Measurements from ENCODE around the gene ACTC1.

ACTC1 gene

DNA sequence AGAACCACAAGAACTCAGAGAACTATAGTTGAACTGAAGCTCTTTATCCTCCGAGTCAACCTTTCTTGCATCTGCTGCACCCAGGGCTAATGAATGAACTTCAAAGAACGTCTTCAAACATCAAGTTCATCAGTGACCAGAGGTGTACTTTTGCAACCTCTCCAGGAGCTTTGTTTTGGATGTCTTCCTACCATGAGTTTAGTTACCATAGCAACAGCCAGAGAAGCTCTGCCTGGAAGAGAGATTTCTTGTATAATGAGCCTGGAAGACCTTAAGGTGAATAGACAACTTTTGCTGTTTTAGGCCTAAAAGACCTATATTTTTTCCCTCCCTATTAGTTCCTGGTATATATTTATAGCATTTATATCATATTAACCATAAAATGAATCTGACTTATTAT lies 9.1 kb downstream of the ACTC1 start:
- Histone ChIP-seq H2BK120ac (ENCODE audit: low read depth, low read length) (no peak overlapping the region), H3K4me2 (ENCODE audit: low read length, poor library complexity, severe bottlenecking) (no peak overlapping the region), H3K36me3 (ENCODE audit: control insufficient read depth in 1 of 2, insufficient read depth in 2 of 2, low read depth in 1 of 2, low read length in 2 of 2) (no peaks in the 10 kb centered on the region), H4K91ac (ENCODE audit: low read length) (no peak overlapping the region), H3K9me3 (ENCODE audit: control insufficient read depth, low read length) (peaks cover 3% of the 10 kb centered on the region), H3K23ac (ENCODE audit: low read length in 2 of 2) (no peak overlapping the region), H2BK12ac (ENCODE audit: low read length in 2 of 2) (no peak overlapping the region), H3K18ac (ENCODE audit: low read depth in 1 of 2, low read length in 2 of 2) (no peak overlapping the region), H3K79me1 (replicated peaks; ENCODE audit: low read length, poor library complexity, severe bottlenecking) (no peaks in the 10 kb centered on the region), H3K4me3 (ENCODE audit: insufficient read depth in 1 of 2, low read depth in 1 of 2, low read length in 2 of 2) (no peak overlapping the region), H3K4ac (ENCODE audit: low read depth in 1 of 2, low read length in 2 of 2) (no peak overlapping the region), H2BK5ac (ENCODE audit: low read depth, low read length, poor library complexity, severe bottlenecking) (no peak overlapping the region), H3K9ac (ENCODE audit: low read length) (no peak overlapping the region), H4K8ac (ENCODE audit: low read length) (no peak overlapping the region), H2BK15ac (ENCODE audit: low read depth, poor library complexity, severe bottlenecking) (no peak overlapping the region), H3K4me1 (ENCODE audit: control insufficient read depth, insufficient read depth, low read depth, low read length) (no peaks in the 10 kb centered on the region), H2AK5ac (ENCODE audit: low read length, severe bottlenecking) (no peak overlapping the region), H2AFZ (ENCODE audit: low read depth, low read length) (no peak overlapping the region), H3K27me3 (ENCODE audit: control insufficient read depth in 1 of 2, insufficient read depth in 1 of 2, low read length in 2 of 2) (peaks cover 27 to 45% of the 10 kb centered on the region in 2 experiments), H3K27ac (ENCODE audit: low read length, poor library complexity, severe bottlenecking) (no peak overlapping the region), H3K14ac (ENCODE audit: low read length in 2 of 2) (no peak overlapping the region)
- no peak for DNase-seq
- WGBS: 77% methylated on average over 2 of the region's 2 CpGs

DNA sequence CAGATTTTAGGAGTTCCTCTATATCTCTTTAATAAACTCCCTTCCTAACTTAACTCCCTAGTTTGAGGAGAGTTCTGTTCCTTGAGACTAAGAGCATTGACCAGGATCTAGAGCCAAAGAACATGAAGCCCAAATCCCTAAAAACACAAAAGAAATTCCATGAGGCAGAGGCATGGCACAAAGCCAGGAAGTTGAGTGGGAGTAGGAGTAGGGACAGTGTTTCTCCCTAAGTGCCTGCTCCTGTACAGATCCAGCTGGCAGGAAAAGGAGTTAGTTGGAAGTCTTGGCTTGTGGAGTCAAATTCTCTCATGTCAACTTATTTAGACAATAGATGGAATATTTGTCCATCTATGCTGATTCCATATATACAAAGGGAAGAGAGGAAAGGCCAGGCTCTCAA lies 11.4 kb downstream of the ACTC1 start:
- Histone ChIP-seq H3K18ac (ENCODE audit: low read depth in 1 of 2, low read length in 2 of 2) (no peak overlapping the region), H4K8ac (ENCODE audit: low read length) (no peak overlapping the region), H2BK120ac (ENCODE audit: low read depth, low read length) (no peak overlapping the region), H3K27ac (ENCODE audit: low read length, poor library complexity, severe bottlenecking) (no peak overlapping the region), H3K4me2 (ENCODE audit: low read length, poor library complexity, severe bottlenecking) (no peak overlapping the region), H3K27me3 (ENCODE audit: control insufficient read depth in 1 of 2, insufficient read depth in 1 of 2, low read length in 2 of 2) (peaks cover 21 to 31% of the 10 kb centered on the region in 2 experiments), H3K4me1 (ENCODE audit: control insufficient read depth, insufficient read depth, low read depth, low read length) (no peaks in the 10 kb centered on the region), H3K4me3 (ENCODE audit: insufficient read depth in 1 of 2, low read depth in 1 of 2, low read length in 2 of 2) (no peak overlapping the region), H3K14ac (ENCODE audit: low read length in 2 of 2) (no peak overlapping the region), H3K36me3 (ENCODE audit: control insufficient read depth in 1 of 2, insufficient read depth in 2 of 2, low read depth in 1 of 2, low read length in 2 of 2) (no peaks in the 10 kb centered on the region), H2BK12ac (ENCODE audit: low read length in 2 of 2) (no peak overlapping the region), H3K9ac (ENCODE audit: low read length) (no peak overlapping the region), H4K91ac (ENCODE audit: low read length) (no peak overlapping the region), H2AFZ (ENCODE audit: low read depth, low read length) (no peak overlapping the region), H2BK15ac (ENCODE audit: low read depth, poor library complexity, severe bottlenecking) (no peak overlapping the region), H3K9me3 (ENCODE audit: control insufficient read depth, low read length) (peaks cover 5% of the 10 kb centered on the region), H2AK5ac (ENCODE audit: low read length, severe bottlenecking) (no peak overlapping the region), H2BK5ac (ENCODE audit: low read depth, low read length, poor library complexity, severe bottlenecking) (no peak overlapping the region), H3K79me1 (replicated peaks; ENCODE audit: low read length, poor library complexity, severe bottlenecking) (no peaks in the 10 kb centered on the region), H3K4ac (ENCODE audit: low read depth in 1 of 2, low read length in 2 of 2) (no peak overlapping the region), H3K23ac (ENCODE audit: low read length in 2 of 2) (no peak overlapping the region)
- DNase-seq: no peak

DNA sequence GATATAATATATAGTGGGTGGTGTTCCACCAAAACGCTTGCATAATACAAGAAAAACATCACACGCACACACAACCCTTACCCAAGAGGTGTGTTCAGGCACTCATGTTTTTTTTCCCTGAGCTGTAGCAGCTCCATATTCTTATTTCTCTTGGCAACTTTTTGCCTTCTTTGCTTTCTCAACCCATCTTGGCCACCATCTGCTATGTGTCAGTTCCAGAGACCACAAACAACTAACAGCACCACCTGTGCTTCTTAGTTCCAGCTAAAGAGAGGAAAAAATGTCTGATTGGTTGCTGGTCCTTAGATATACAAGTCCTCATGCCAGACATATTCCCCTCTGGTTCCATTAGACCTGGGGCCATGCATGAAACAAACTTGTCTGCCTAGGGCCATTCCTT lies 11.9 kb downstream of the ACTC1 start:
- no peaks in the 10 kb centered on the region for H3K79me1 ChIP-seq (replicated peaks; ENCODE audit: low read length, poor library complexity, severe bottlenecking)
- no peaks in the 10 kb centered on the region for H3K36me3 ChIP-seq (ENCODE audit: control insufficient read depth in 1 of 2, insufficient read depth in 2 of 2, low read depth in 1 of 2, low read length in 2 of 2)
- H3K18ac ChIP-seq (ENCODE audit: low read depth in 1 of 2, low read length in 2 of 2): no peak overlapping the region
- no peak overlapping the region for H3K27ac ChIP-seq (ENCODE audit: low read length, poor library complexity, severe bottlenecking)
- no peak overlapping the region for H4K8ac ChIP-seq (ENCODE audit: low read length)
- H3K4me3 ChIP-seq (ENCODE audit: insufficient read depth in 1 of 2, low read depth in 1 of 2, low read length in 2 of 2): no peak overlapping the region
- peaks cover 21 to 26% of the 10 kb centered on the region in 2 experiments for H3K27me3 ChIP-seq (ENCODE audit: control insufficient read depth in 1 of 2, insufficient read depth in 1 of 2, low read length in 2 of 2)
- H3K4me1 ChIP-seq (ENCODE audit: control insufficient read depth, insufficient read depth, low read depth, low read length): no peaks in the 10 kb centered on the region
- H3K23ac ChIP-seq (ENCODE audit: low read length in 2 of 2): no peak overlapping the region
- H3K9me3 ChIP-seq (ENCODE audit: control insufficient read depth, low read length): peaks cover 5% of the 10 kb centered on the region
- no peak overlapping the region for H2AK5ac ChIP-seq (ENCODE audit: low read length, severe bottlenecking)
- no peak overlapping the region for H3K14ac ChIP-seq (ENCODE audit: low read length in 2 of 2)
- 97% methylated on average over 2 of the region's 2 CpGs for WGBS
- DNase-seq: no peak
- H2BK12ac ChIP-seq (ENCODE audit: low read length in 2 of 2): no peak overlapping the region
- no peak overlapping the region for H3K9ac ChIP-seq (ENCODE audit: low read length)
- no peak overlapping the region for H4K91ac ChIP-seq (ENCODE audit: low read length)
- no peak overlapping the region for H3K4ac ChIP-seq (ENCODE audit: low read depth in 1 of 2, low read length in 2 of 2)
- no peak overlapping the region for H2AFZ ChIP-seq (ENCODE audit: low read depth, low read length)
- no peak overlapping the region for H2BK120ac ChIP-seq (ENCODE audit: low read depth, low read length)
- H3K4me2 ChIP-seq (ENCODE audit: low read length, poor library complexity, severe bottlenecking): no peak overlapping the region
- no peak overlapping the region for H2BK5ac ChIP-seq (ENCODE audit: low read depth, low read length, poor library complexity, severe bottlenecking)
- no peak overlapping the region for H2BK15ac ChIP-seq (ENCODE audit: low read depth, poor library complexity, severe bottlenecking)

DNA sequence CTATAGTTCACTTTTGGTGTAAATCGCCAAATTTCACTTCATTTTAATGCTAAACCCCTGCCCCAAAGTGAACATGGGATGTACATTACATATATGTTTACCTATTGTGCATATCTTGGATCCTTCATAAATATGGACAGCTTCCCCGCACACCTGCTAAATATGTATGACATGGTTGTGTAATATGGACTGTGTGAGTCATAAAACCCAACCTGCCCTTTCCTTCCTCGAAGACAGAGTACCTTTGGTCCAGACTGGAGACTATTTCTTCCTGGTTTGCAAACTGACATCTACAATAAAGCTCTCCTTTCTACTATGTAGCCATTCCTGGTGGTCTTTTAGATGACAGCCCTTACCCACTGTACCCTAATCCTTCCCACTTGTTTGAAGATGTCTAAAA lies 12.4 kb downstream of the ACTC1 start:
- no peak overlapping the region for H3K4ac ChIP-seq (ENCODE audit: low read depth in 1 of 2, low read length in 2 of 2)
- no peak overlapping the region for H4K91ac ChIP-seq (ENCODE audit: low read length)
- no peak overlapping the region for H3K23ac ChIP-seq (ENCODE audit: low read length in 2 of 2)
- no peak overlapping the region for H2BK15ac ChIP-seq (ENCODE audit: low read depth, poor library complexity, severe bottlenecking)
- no peak for DNase-seq
- no peak overlapping the region for H3K27ac ChIP-seq (ENCODE audit: low read length, poor library complexity, severe bottlenecking)
- H2BK5ac ChIP-seq (ENCODE audit: low read depth, low read length, poor library complexity, severe bottlenecking): no peak overlapping the region
- no peak overlapping the region for H4K8ac ChIP-seq (ENCODE audit: low read length)
- H2AK5ac ChIP-seq (ENCODE audit: low read length, severe bottlenecking): no peak overlapping the region
- no peak overlapping the region for H2AFZ ChIP-seq (ENCODE audit: low read depth, low read length)
- 60% methylated on average over 1 of the region's 3 CpGs for WGBS
- H3K36me3 ChIP-seq (ENCODE audit: control insufficient read depth in 1 of 2, insufficient read depth in 2 of 2, low read depth in 1 of 2, low read length in 2 of 2): no peaks in the 10 kb centered on the region
- H3K9ac ChIP-seq (ENCODE audit: low read length): no peak overlapping the region
- H3K27me3 ChIP-seq (ENCODE audit: control insufficient read depth in 1 of 2, insufficient read depth in 1 of 2, low read length in 2 of 2): peaks cover 21 to 25% of the 10 kb centered on the region in 2 experiments
- no peaks in the 10 kb centered on the region for H3K4me1 ChIP-seq (ENCODE audit: control insufficient read depth, insufficient read depth, low read depth, low read length)
- no peak overlapping the region for H3K18ac ChIP-seq (ENCODE audit: low read depth in 1 of 2, low read length in 2 of 2)
- H2BK120ac ChIP-seq (ENCODE audit: low read depth, low read length): no peak overlapping the region
- H3K79me1 ChIP-seq (replicated peaks; ENCODE audit: low read length, poor library complexity, severe bottlenecking): no peaks in the 10 kb centered on the region
- no peak overlapping the region for H3K4me2 ChIP-seq (ENCODE audit: low read length, poor library complexity, severe bottlenecking)
- H3K9me3 ChIP-seq (ENCODE audit: control insufficient read depth, low read length): peaks cover 5% of the 10 kb centered on the region
- H3K14ac ChIP-seq (ENCODE audit: low read length in 2 of 2): no peak overlapping the region
- no peak overlapping the region for H3K4me3 ChIP-seq (ENCODE audit: insufficient read depth in 1 of 2, low read depth in 1 of 2, low read length in 2 of 2)
- no peak overlapping the region for H2BK12ac ChIP-seq (ENCODE audit: low read length in 2 of 2)

All from mesenchymal stem cell (in vitro differentiated cells and primary cell).